K562 (cell line): ENCODE measurements around the gene MKS1. TPM values are rescaled to one million over a fixed set of nuclear protein-coding genes. Genes with fewer than 3 reads are reported as not detected.

Source experiments
- ATAC-seq: fragments of 200-7000 bp; cut with Tn5 transposase; 3 replicates; pipeline ENCODE4 v1.9.1; 2020; ENCODE audit warnings: moderate library complexity
- BruUV-seq: library from RNA; stranded (reverse); fragments of 400-500 nt; replicated peaks from 2 replicates; lab custom pipeline; 2021; lab: Mats Ljungman, UMichigan
- CTCF ChIA-PET: fragments of 300-600 bp; formaldehyde crosslinking; extraction: SDS; loops from one replicate; lab custom pipeline; 2021; ENCODE audit warnings: low intra/inter-chr PET ratio; lab: Yijun Ruan, JAX
- POLR2A ChIA-PET: fragments of 300-600, 350-650 bp; sonication (Branson Sonifier 250); formaldehyde crosslinking; extraction: SDS; loops from one replicate; lab custom pipeline; 2021; ENCODE audit warnings: antibody characterized with exemption, inconsistent platforms; lab: Yijun Ruan, JAX
- DNase-seq, 4 experiments: peaks; one replicate each; pipeline versions ENCODE4 v3.0.0 to v3.0.0-alpha.2; 2011 to 2018; ENCODE audit warnings: low spot score in 3 of 4, mixed read lengths in 3 of 4; ENCODE audit errors: extremely low read depth in 1 of 4
- FAIRE-seq: peaks from 2 replicates; lab custom pipeline; 2011; peaks lifted over from hg19 to GRCh38; lab: Jason Lieb, UNC
- H2AFZ ChIP-seq: 2 replicates; pipeline ENCODE4 v1.6.0; 2011; ENCODE audit warnings: low read depth, low read length, control low read depth, inconsistent platforms
- H3K27ac ChIP-seq: fragments of 200-600 bp; 3 replicates; pipeline ENCODE4 v1.8.0; 2011; ENCODE audit warnings: low read depth, mild to moderate bottlenecking, control low read depth, inconsistent platforms, low read length, moderate library complexity, mixed read lengths; ENCODE audit errors: extremely low read depth
- H3K27me3 ChIP-seq, 2 experiments: fragments of 300-600 bp in 1 of 2; 2 replicates in 1 of 2; 3 replicates in 1 of 2; pipeline versions ENCODE4 v1.6.0 to v1.8.0; 2011; ENCODE audit warnings: inconsistent platforms in 2 of 2, low read length in 2 of 2, mild to moderate bottlenecking in 1 of 2, mixed read lengths in 1 of 2, moderate library complexity in 1 of 2; ENCODE audit not compliant: control insufficient read depth in 2 of 2, insufficient read depth in 2 of 2
- H3K36me3 ChIP-seq: fragments of 300-600 bp; 3 replicates; pipeline ENCODE4 v1.8.0; 2011; ENCODE audit warnings: mild to moderate bottlenecking, low read length, inconsistent platforms; ENCODE audit not compliant: control insufficient read depth, insufficient read depth
- H3K4me1 ChIP-seq, 2 experiments: fragments of 200-600 bp in 1 of 2; replicated peaks in 1 of 2; 2 replicates in 1 of 2; 3 replicates in 1 of 2; pipeline versions ENCODE4 v1.5.1 to v1.8.0; 2011; ENCODE audit warnings: inconsistent platforms in 2 of 2, low read length in 2 of 2, mild to moderate bottlenecking in 1 of 2, mixed read lengths in 1 of 2, moderate library complexity in 1 of 2; ENCODE audit not compliant: control insufficient read depth in 2 of 2, insufficient read depth in 2 of 2
- H3K4me2 ChIP-seq: 2 replicates; pipeline ENCODE4 v1.6.1; 2011; ENCODE audit warnings: low read length, control low read depth, inconsistent platforms, mixed read lengths; ENCODE audit not compliant: insufficient read depth
- H3K4me3 ChIP-seq: fragments of 200-600 bp; sonication (generic), shearing (Covaris generic); 2 replicates; pipeline ENCODE4 v1.5.1; 2016; ENCODE audit warnings: control low read depth, inconsistent platforms
- H3K79me2 ChIP-seq: fragments of 200-600 bp; 3 replicates; pipeline ENCODE4 v1.8.0; 2011; ENCODE audit warnings: low read length, inconsistent platforms; ENCODE audit not compliant: control insufficient read depth, insufficient read depth
- H3K9ac ChIP-seq, 2 experiments: 2 replicates each; pipeline versions ENCODE4 v1.6.0 to v1.6.1; 2011; ENCODE audit warnings: low read depth in 2 of 2, low read length in 2 of 2, control low read depth in 1 of 2, inconsistent platforms in 1 of 2, mild to moderate bottlenecking in 1 of 2, mixed read lengths in 1 of 2; ENCODE audit not compliant: insufficient read depth in 1 of 2
- H3K9me1 ChIP-seq: one replicate; pipeline ENCODE4 v1.6.0; 2011; ENCODE audit warnings: inconsistent platforms, mild to moderate bottlenecking, low read length, moderate library complexity; ENCODE audit not compliant: control insufficient read depth, insufficient read depth
- H3K9me3 ChIP-seq: replicated peaks from 2 replicates; pipeline ENCODE4 v1.5.1; 2011; ENCODE audit warnings: low read depth, low read length, inconsistent platforms; ENCODE audit not compliant: control insufficient read depth, insufficient read depth
- H4K20me1 ChIP-seq: replicated peaks from 2 replicates; pipeline ENCODE4 v1.6.1; 2011; ENCODE audit warnings: low read length, inconsistent platforms, mixed read lengths; ENCODE audit not compliant: control insufficient read depth, insufficient read depth
- BRCA1 ChIP-seq, 2 experiments: fragments of 450-650 bp in 1 of 2; sonication (generic) in 1 of 2; formaldehyde crosslinking in 1 of 2; IDR thresholded peaks; 2 replicates each; pipeline versions ENCODE4 v1.5.0 to v1.6.1; 2017 to 2020; ENCODE audit warnings: mild to moderate bottlenecking in 1 of 2, missing genetic modification reagents in 1 of 2
- FOXJ2 ChIP-seq: fragments of 200-800 bp; sonication (Bioruptor generic); IDR thresholded peaks from 2 replicates; pipeline ENCODE4 v1.6.1; 2016; ENCODE audit warnings: missing genetic modification characterization, missing compliant biosample characterization
- MYC ChIP-seq, 2 experiments: fragments of 250-450 bp in 1 of 2; sonication (Bioruptor Pico) in 1 of 2; IDR thresholded peaks; 2 replicates each; pipeline versions ENCODE4 v1.5.1 to v1.6.1; 2012 to 2021; ENCODE audit warnings: low read depth in 2 of 2, borderline replicate concordance in 1 of 2, improper control_type of control experiment in 1 of 2, low read length in 1 of 2, mild to moderate bottlenecking in 1 of 2, moderate library complexity in 1 of 2
- PRPF4 ChIP-seq: fragments of 200-400 bp; formaldehyde crosslinking; IDR thresholded peaks from one replicate; pipeline ENCODE4 v1.6.1; 2017; ENCODE audit warnings: low read length, low read depth, mild to moderate bottlenecking; ENCODE audit not compliant: insufficient read depth, poor library complexity, severe bottlenecking
- RBM15 ChIP-seq: fragments of 200-400 bp; formaldehyde crosslinking; IDR thresholded peaks from 2 replicates; pipeline ENCODE4 v1.6.1; 2018; ENCODE audit warnings: mild to moderate bottlenecking, low read length, moderate library complexity; ENCODE audit not compliant: insufficient read depth
- STAT6 ChIP-seq: sonication (generic); formaldehyde crosslinking; IDR thresholded peaks from 2 replicates; pipeline ENCODE4 v1.8.1; 2023; ENCODE audit warnings: mild to moderate bottlenecking, missing genetic modification reagents
- TCFL5 ChIP-seq: fragments of 250-450 bp; sonication (Bioruptor Pico); conservative IDR thresholded peaks from 2 replicates; pipeline ENCODE4 v1.6.1; 2021; ENCODE audit warnings: mild to moderate bottlenecking, moderate library complexity, matching md5 sums
- ZNF695 ChIP-seq: fragments of 450-650 bp; formaldehyde crosslinking; IDR thresholded peaks from 2 replicates; pipeline ENCODE4 v1.4.0; 2020; ENCODE audit warnings: mild to moderate bottlenecking, moderate library complexity
- WGBS: fragments of 100-300 bp; shearing (Covaris generic); methylation state at CpG from one replicate; pipeline ENCODE4 v1.1.6; 2016; ENCODE audit warnings: low coverage, mixed read lengths; ENCODE audit not compliant: insufficient coverage; ENCODE audit errors: missing lambda C conversion rate; 5-methylcytosine and 5-hydroxymethylcytosine counted together
- in situ Hi-C: fragments of 300-500 bp; cut with MboI; formaldehyde crosslinking; loops from 4 replicates; pipeline ENCODE4 v1.15.0; 2018; ENCODE audit warnings: inconsistent platforms, mixed read lengths
- intact Hi-C: fragments of 100-400 bp; cut with micrococcal nuclease; formaldehyde crosslinking; loops from 2 replicates; pipeline ENCODE4 v1.14.2; 2022
- polyA plus RNA-seq, 8 experiments: library from polyadenylated mRNA; depleted of rRNA in 4 of 8; stranded (reverse) in 5 of 8; unstranded in 3 of 8; fragments of >200 nt; fragmentation: Nextera tagmentation in 2 of 8; fragmentation: Illumina TruSeq in 1 of 8; extraction: Ambion mirVana in 2 of 8; extraction: Trizol in 1 of 8; gene quantifications; 2 replicates each; pipeline versions ENCODE4 v1.2.1 to v1.2.3, GENCODE V29; 2011 to 2014; ENCODE audit warnings: inconsistent platforms in 1 of 8, missing spikeins in 1 of 8
- total RNA-seq, 7 experiments: library from RNA; depleted of rRNA in 6 of 7; stranded (reverse); fragments of >200 nt in 6 of 7; fragmentation: Illumina TruSeq in 2 of 7; extraction: Trizol in 2 of 7; gene quantifications; 2 replicates each; pipeline versions ENCODE4 v1.2.1 to v1.2.3, GENCODE V29; 2011 to 2021; ENCODE audit warnings: low replicate concordance in 1 of 7
- TF ChIP-seq, protein P1 (sequence below): fragments of 150-350 bp; IDR thresholded peaks from 2 replicates; pipeline ENCODE4 v1.6.1; 2014; ENCODE audit warnings: low read depth, mild to moderate bottlenecking, low read length, borderline replicate concordance
- TF ChIP-seq, protein P2 (sequence below): sonication (generic); formaldehyde crosslinking; IDR thresholded peaks from 2 replicates; pipeline ENCODE4 v1.8.0; 2023; ENCODE audit warnings: mild to moderate bottlenecking, missing genetic modification reagents

The MKS1 gene
- total and polyA plus RNA-seq, 9 of the 15 experiments (the other 6 are each of a cell fraction or from before 2014, with no cell fraction given) = 16.3 to 31.0 (median 25.9) TPM

GRCh38 chr17:58172369-58173071 lies 46.5 kb downstream of the MKS1 start (continued):
- TF ChIP-seq, protein P1, sequence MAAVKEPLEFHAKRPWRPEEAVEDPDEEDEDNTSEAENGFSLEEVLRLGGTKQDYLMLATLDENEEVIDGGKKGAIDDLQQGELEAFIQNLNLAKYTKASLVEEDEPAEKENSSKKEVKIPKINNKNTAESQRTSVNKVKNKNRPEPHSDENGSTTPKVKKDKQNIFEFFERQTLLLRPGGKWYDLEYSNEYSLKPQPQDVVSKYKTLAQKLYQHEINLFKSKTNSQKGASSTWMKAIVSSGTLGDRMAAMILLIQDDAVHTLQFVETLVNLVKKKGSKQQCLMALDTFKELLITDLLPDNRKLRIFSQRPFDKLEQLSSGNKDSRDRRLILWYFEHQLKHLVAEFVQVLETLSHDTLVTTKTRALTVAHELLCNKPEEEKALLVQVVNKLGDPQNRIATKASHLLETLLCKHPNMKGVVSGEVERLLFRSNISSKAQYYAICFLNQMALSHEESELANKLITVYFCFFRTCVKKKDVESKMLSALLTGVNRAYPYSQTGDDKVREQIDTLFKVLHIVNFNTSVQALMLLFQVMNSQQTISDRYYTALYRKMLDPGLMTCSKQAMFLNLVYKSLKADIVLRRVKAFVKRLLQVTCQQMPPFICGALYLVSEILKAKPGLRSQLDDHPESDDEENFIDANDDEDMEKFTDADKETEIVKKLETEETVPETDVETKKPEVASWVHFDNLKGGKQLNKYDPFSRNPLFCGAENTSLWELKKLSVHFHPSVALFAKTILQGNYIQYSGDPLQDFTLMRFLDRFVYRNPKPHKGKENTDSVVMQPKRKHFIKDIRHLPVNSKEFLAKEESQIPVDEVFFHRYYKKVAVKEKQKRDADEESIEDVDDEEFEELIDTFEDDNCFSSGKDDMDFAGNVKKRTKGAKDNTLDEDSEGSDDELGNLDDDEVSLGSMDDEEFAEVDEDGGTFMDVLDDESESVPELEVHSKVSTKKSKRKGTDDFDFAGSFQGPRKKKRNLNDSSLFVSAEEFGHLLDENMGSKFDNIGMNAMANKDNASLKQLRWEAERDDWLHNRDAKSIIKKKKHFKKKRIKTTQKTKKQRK = no peak

GRCh38 chr17:58170622-58171021 lies 48.4 kb downstream of the MKS1 start:
- no peaks in the 10 kb centered on the region for H3K9me1 ChIP-seq
- intact Hi-C loops = no loop called here
- H3K79me2 ChIP-seq = no peaks in the 10 kb centered on the region
- H3K4me2 ChIP-seq = no peak overlapping the region
- H3K27me3 ChIP-seq = peaks cover 21 to 35% of the 10 kb centered on the region in 2 experiments
- no peak overlapping the region for H3K4me3 ChIP-seq
- H3K4me1 ChIP-seq = no peaks in the 10 kb centered on the region
- H3K36me3 ChIP-seq = no peaks in the 10 kb centered on the region
- in situ Hi-C loops = no loop called here
- POLR2A ChIA-PET = no interaction called here
- no peak overlapping the region for H2AFZ ChIP-seq
- H4K20me1 ChIP-seq = no peaks in the 10 kb centered on the region; the same call in 1 of the 2 replicates
- FAIRE-seq (no peak), DNase-seq (no peak), ATAC-seq (no peak)
- no TSS peak for BruUV-seq
- CTCF ChIA-PET = interaction anchor here (0.9 kb wide), 1 partner anchor 10 kb away, joined by 3 read pairs; no protein-coding TSS in a partner anchor
- no peaks in the 10 kb centered on the region for H3K9me3 ChIP-seq
- no peak overlapping the region for H3K9ac ChIP-seq
- 2% methylated on average over 4 of the region's 4 CpGs for WGBS
- H3K27ac ChIP-seq = no peak overlapping the region
- no peak for TF ChIP-seq MYC (IDR thresholded peaks at IDR 0.05; ENCODE audit: low read depth, low read length)
- no peak for TF ChIP-seq MYC (CRISPR knock-in tag; IDR thresholded peaks at IDR 0.05; ENCODE audit: borderline replicate concordance, low read depth)
- TF ChIP-seq STAT6 (CRISPR knock-in tag) = no peak
- TF ChIP-seq, protein P2, sequence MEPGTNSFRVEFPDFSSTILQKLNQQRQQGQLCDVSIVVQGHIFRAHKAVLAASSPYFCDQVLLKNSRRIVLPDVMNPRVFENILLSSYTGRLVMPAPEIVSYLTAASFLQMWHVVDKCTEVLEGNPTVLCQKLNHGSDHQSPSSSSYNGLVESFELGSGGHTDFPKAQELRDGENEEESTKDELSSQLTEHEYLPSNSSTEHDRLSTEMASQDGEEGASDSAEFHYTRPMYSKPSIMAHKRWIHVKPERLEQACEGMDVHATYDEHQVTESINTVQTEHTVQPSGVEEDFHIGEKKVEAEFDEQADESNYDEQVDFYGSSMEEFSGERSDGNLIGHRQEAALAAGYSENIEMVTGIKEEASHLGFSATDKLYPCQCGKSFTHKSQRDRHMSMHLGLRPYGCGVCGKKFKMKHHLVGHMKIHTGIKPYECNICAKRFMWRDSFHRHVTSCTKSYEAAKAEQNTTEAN (CRISPR knock-in tag) = no peak
- TF ChIP-seq FOXJ2 (tag) = no peak
- TF ChIP-seq RBM15 = no peak
- TF ChIP-seq BRCA1 (IDR thresholded peaks at IDR 0.05) = no peak
- no peak for TF ChIP-seq BRCA1 (CRISPR knock-in tag; IDR thresholded peaks at IDR 0.05)
- no peak for TF ChIP-seq PRPF4
- no peak for TF ChIP-seq TCFL5 (CRISPR knock-in tag)
- TF ChIP-seq ZNF695 (CRISPR knock-in tag) = no peak
